PC-9 (cell line): ENCODE measurements around the gene ADAMTSL3. TPM values are rescaled to one million over a fixed set of nuclear protein-coding genes. Genes with fewer than 3 reads are reported as not detected.

Source experiments
- BruUV-seq: library from RNA; stranded (reverse); fragments of 400-500 nt; replicated peaks from 2 replicates; lab custom pipeline; 2021; lab: Mats Ljungman, UMichigan
- CTCF ChIA-PET: fragments of 300-600 bp; sonication (Branson Sonifier 250); formaldehyde crosslinking; loops from one replicate; lab custom pipeline; 2022; ENCODE audit warnings: antibody characterized with exemption; lab: Charles Lee
- POLR2A ChIA-PET: fragments of 300-600 bp; sonication (Branson Sonifier 250); formaldehyde crosslinking; loops from one replicate; lab custom pipeline; 2022; ENCODE audit warnings: antibody characterized with exemption; ENCODE audit not compliant: unreplicated experiment; lab: Charles Lee
- DNase-seq, 2 experiments: peaks; one replicate each; pipeline versions ENCODE4 v3.0.0 to v3.0.0-alpha.2; 2015 to 2022; ENCODE audit warnings: mixed read lengths in 1 of 2
- H2AFZ ChIP-seq: fragments of 200-600 bp; sonication (generic); 2 replicates; pipeline ENCODE4 v1.8.1; 2017; ENCODE audit warnings: antibody characterized with exemption
- H3F3A ChIP-seq: fragments of 200-600 bp; sonication (generic); 2 replicates; pipeline ENCODE4 v1.8.1; 2017; ENCODE audit warnings: antibody characterized with exemption, mild to moderate bottlenecking, low read depth; ENCODE audit not compliant: insufficient read depth
- H3K27ac ChIP-seq: fragments of 200-600 bp; sonication (generic); 2 replicates; pipeline ENCODE4 v1.6.1; 2016; ENCODE audit warnings: mixed run types
- H3K27me3 ChIP-seq: fragments of 200-600 bp; sonication (generic); 2 replicates; pipeline ENCODE4 v1.6.1; 2016; ENCODE audit warnings: low read depth, mixed run types; ENCODE audit not compliant: insufficient read depth
- H3K36me3 ChIP-seq: fragments of 200-600 bp; sonication (generic); 2 replicates; pipeline ENCODE4 v1.6.1; 2016; ENCODE audit warnings: low read depth, mixed run types
- H3K4me1 ChIP-seq: fragments of 200-600 bp; sonication (generic); replicated peaks from 2 replicates; pipeline ENCODE4 v1.6.1; 2016; ENCODE audit warnings: mixed run types; ENCODE audit not compliant: insufficient read depth
- H3K4me2 ChIP-seq: fragments of 200-600 bp; sonication (generic); 2 replicates; pipeline ENCODE4 v1.6.1; 2017; ENCODE audit warnings: mixed run types
- H3K4me3 ChIP-seq: fragments of 200-600 bp; sonication (generic); 2 replicates; pipeline ENCODE4 v1.6.1; 2016; ENCODE audit warnings: mixed run types
- H3K79me2 ChIP-seq: fragments of 200-600 bp; sonication (generic); 2 replicates; pipeline ENCODE4 v1.6.1; 2017; ENCODE audit warnings: low read depth, mixed run types
- H3K9me2 ChIP-seq: fragments of 200-600 bp; sonication (generic); 2 replicates; pipeline ENCODE4 v1.8.1; 2017; ENCODE audit warnings: mild to moderate bottlenecking; ENCODE audit not compliant: insufficient read depth
- H3K9me3 ChIP-seq: fragments of 200-600 bp; sonication (generic); 2 replicates; pipeline ENCODE4 v1.8.1; 2016; ENCODE audit warnings: low read depth; ENCODE audit not compliant: insufficient read depth
- H4K20me1 ChIP-seq: fragments of 200-600 bp; sonication (generic); 2 replicates; pipeline ENCODE4 v1.8.1; 2017; ENCODE audit not compliant: insufficient read depth
- CTCF ChIP-seq: fragments of 200-600 bp; sonication (generic); conservative IDR thresholded peaks from 2 replicates; pipeline ENCODE4 v1.6.1; 2017; ENCODE audit warnings: mixed run types, antibody characterized with exemption, mild to moderate bottlenecking, moderate library complexity
- EZH2 ChIP-seq: fragments of 200-600 bp; sonication (generic); IDR thresholded peaks from 2 replicates; pipeline ENCODE4 v1.8.0; 2017; ENCODE audit warnings: antibody characterized with exemption, low read depth
- intact Hi-C: fragments of 100-400 bp; cut with micrococcal nuclease; formaldehyde crosslinking; loops from one replicate; pipeline ENCODE4 v1.10.0; 2022; ENCODE audit not compliant: unreplicated experiment
- total RNA-seq: library from RNA; stranded (reverse); gene quantifications from 2 replicates; pipeline ENCODE4 v1.2.3, GENCODE V29; 2021

ADAMTSL3 gene
- total RNA-seq, 1 experiment from 2014 or later = 5.0 TPM

GRCh38 chr15:83853232-83853631 is 199.3 kb downstream of the ADAMTSL3 start:
- no peaks in the 10 kb centered on the region; the same call in 1 of the 2 replicates for H3F3A ChIP-seq
- no peak overlapping the region for H3K27ac ChIP-seq
- H3K9me2 ChIP-seq = no peaks in the 10 kb centered on the region
- H3K36me3 ChIP-seq = no peaks in the 10 kb centered on the region
- H3K4me1 ChIP-seq = peaks cover 7% of the 10 kb centered on the region
- CTCF ChIA-PET = no interaction called here
- no peak overlapping the region for H2AFZ ChIP-seq
- no peaks in the 10 kb centered on the region; the same call in 1 of the 2 replicates for H3K9me3 ChIP-seq
- no TSS peak for BruUV-seq
- no peak overlapping the region for H3K4me3 ChIP-seq
- no peaks in the 10 kb centered on the region for H4K20me1 ChIP-seq
- no peaks in the 10 kb centered on the region for H3K79me2 ChIP-seq
- POLR2A ChIA-PET = no interaction called here
- no peak for DNase-seq
- TF ChIP-seq EZH2 (no peak), CTCF (no peak)
- no peaks in the 10 kb centered on the region for H3K27me3 ChIP-seq
- no peak overlapping the region for H3K4me2 ChIP-seq
- intact Hi-C loops = no loop called here

DNA sequence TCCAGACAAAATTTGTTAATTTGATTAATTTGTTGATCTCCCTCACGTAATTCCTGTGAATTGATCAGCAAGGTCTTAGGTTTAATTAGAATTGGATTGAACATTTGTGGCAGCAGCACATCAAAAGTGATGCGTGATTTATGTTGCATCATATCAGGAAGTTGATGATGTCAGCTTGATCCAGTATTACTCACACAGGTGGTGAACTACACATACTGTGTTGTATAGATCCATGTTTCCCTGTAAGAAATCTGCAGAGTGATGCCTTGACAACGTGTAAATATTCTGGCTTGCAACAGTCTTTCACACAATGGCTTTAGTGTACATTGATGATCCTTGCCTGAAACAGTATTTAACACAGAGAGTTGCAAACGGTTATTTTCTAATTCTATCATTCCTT is 200.4 kb downstream of the ADAMTSL3 start:
- BruUV-seq = no TSS peak
- ChIA-PET POLR2A (no interaction called here), CTCF (no interaction called here)
- peak in 1 of 2 experiments; percentile 38 for DNase-seq
- H3K4me2 ChIP-seq = 0 out of 2 replicates have a peak overlapping the region, but pooled peaks have one; percentile 7
- H3K27ac ChIP-seq = no peak overlapping the region
- H3K4me1 ChIP-seq = peaks cover 13% of the 10 kb centered on the region
- no peak overlapping the region for H3K4me3 ChIP-seq
- H3K36me3 ChIP-seq = no peaks in the 10 kb centered on the region
- H3K9me3 ChIP-seq = no peaks in the 10 kb centered on the region; the same call in 1 of the 2 replicates
- TF ChIP-seq CTCF (no peak), EZH2 (no peak)
- H3K79me2 ChIP-seq = no peaks in the 10 kb centered on the region
- H4K20me1 ChIP-seq = no peaks in the 10 kb centered on the region
- no peaks in the 10 kb centered on the region; the same call in 1 of the 2 replicates for H3F3A ChIP-seq
- H3K27me3 ChIP-seq = no peaks in the 10 kb centered on the region
- no peak overlapping the region for H2AFZ ChIP-seq
- intact Hi-C loops = no loop called here
- H3K9me2 ChIP-seq = no peaks in the 10 kb centered on the region

DNA sequence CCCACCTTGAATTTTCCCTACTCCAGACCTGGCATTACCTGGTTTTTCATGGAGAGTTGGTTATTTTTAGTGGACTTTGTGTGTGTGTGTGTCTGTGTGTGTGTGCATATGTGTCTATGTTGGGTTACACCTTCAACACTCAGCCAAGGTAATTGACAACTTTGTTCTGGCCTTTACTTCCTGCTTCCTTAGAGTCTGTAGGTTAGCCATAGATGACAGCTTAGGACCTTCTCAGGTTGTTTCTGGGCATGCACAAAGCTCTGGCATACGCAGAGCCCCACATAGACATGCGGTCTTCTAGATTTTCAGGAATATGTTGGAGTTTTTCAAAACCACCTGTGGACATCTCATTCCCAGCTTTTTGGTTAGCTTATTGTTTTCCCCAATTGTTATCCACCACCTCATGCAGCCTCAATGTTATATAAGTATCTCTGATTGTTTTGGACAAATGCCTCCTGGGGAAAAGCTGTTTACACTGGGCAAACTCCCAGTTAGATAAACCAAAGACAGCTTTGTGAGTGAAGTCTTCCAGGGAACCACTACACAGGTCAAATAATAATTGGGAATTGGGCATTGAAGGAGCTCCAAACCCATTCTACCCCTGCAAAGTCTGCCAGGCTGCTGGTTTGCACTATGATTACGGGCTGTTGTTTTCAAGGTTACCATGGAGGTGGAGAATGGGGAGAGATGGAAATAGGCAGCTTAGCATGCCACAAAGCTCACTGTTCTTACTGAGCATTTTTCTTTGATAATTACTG is 201.2 kb downstream of the ADAMTSL3 start:
- no peaks in the 10 kb centered on the region for H3K9me2 ChIP-seq
- no peak for TF ChIP-seq CTCF
- no peak for TF ChIP-seq EZH2
- intact Hi-C loops = no loop called here
- H3K36me3 ChIP-seq = no peaks in the 10 kb centered on the region
- H3K27ac ChIP-seq = no peak overlapping the region
- H4K20me1 ChIP-seq = no peaks in the 10 kb centered on the region
- H3K79me2 ChIP-seq = no peaks in the 10 kb centered on the region
- no peak overlapping the region for H2AFZ ChIP-seq
- no peak for DNase-seq
- no peaks in the 10 kb centered on the region; the same call in 1 of the 2 replicates for H3K9me3 ChIP-seq
- H3K27me3 ChIP-seq = no peaks in the 10 kb centered on the region
- peaks cover 15% of the 10 kb centered on the region for H3K4me1 ChIP-seq
- POLR2A ChIA-PET = no interaction called here
- H3F3A ChIP-seq = no peaks in the 10 kb centered on the region; the same call in 1 of the 2 replicates
- no TSS peak for BruUV-seq
- no peak overlapping the region for H3K4me3 ChIP-seq
- CTCF ChIA-PET = no interaction called here
- no peak overlapping the region for H3K4me2 ChIP-seq
